ENCODE data around the gene PYY.

GRCh38 chr17:43978078-43978477 is 24.3 kb upstream of the PYY start:
- no peak for TF ChIP-seq CTCF (IDR thresholded peaks at IDR 0.05)
- no peak for TF ChIP-seq POLR2A (IDR thresholded peaks at IDR 0.05)
- no peak for TF ChIP-seq POLR2AphosphoS5 (IDR thresholded peaks at IDR 0.05; ENCODE audit: insufficient read depth in 1 of 2, low read depth in 1 of 2)
